Loucy (cell line): ENCODE measurements around the gene GPR17.

Experiments
- H2AFZ ChIP-seq: fragments of 200-600 bp; sonication (generic); 2 replicates; pipeline ENCODE4 v1.6.0; 2016; ENCODE audit warnings: antibody characterized with exemption, mild to moderate bottlenecking, low read length, moderate library complexity
- H3F3A ChIP-seq: fragments of 200-600 bp; 2 replicates; pipeline ENCODE4 v1.6.0; 2016; ENCODE audit warnings: antibody characterized with exemption, low read depth, mild to moderate bottlenecking
- H3K27me3 ChIP-seq: fragments of 200-600 bp; sonication (generic); 2 replicates; pipeline ENCODE4 v1.6.1; 2014; ENCODE audit warnings: low read length, mild to moderate bottlenecking; ENCODE audit not compliant: insufficient read depth, poor library complexity, severe bottlenecking
- H3K36me3 ChIP-seq: fragments of 200-600 bp; sonication (generic); 2 replicates; pipeline ENCODE4 v1.6.1; 2016; ENCODE audit warnings: low read length; ENCODE audit not compliant: insufficient read depth
- H3K4me1 ChIP-seq: fragments of 200-600 bp; sonication (generic); 2 replicates; pipeline ENCODE4 v1.5.1; 2014; ENCODE audit warnings: low read length, mild to moderate bottlenecking; ENCODE audit not compliant: insufficient read depth, poor library complexity, severe bottlenecking
- H3K4me2 ChIP-seq: fragments of 200-600 bp; sonication (generic); 2 replicates; pipeline ENCODE4 v1.6.0; 2014; ENCODE audit warnings: antibody characterized with exemption, low read length, low read depth, mild to moderate bottlenecking; ENCODE audit not compliant: poor library complexity, severe bottlenecking
- H3K4me3 ChIP-seq: fragments of 200-600 bp; sonication (generic); 2 replicates; pipeline ENCODE4 v1.5.1; 2014; ENCODE audit warnings: low read length, mild to moderate bottlenecking, mixed read lengths; ENCODE audit not compliant: poor library complexity, severe bottlenecking
- H3K79me2 ChIP-seq: fragments of 200-600 bp; sonication (generic); 2 replicates; pipeline ENCODE4 v1.6.1; 2014; ENCODE audit warnings: low read length; ENCODE audit not compliant: insufficient read depth
- H3K9ac ChIP-seq: fragments of 200-600 bp; sonication (generic); 2 replicates; pipeline ENCODE4 v1.6.0; 2014; ENCODE audit warnings: mild to moderate bottlenecking, low read depth, low read length, moderate library complexity; ENCODE audit not compliant: poor library complexity, severe bottlenecking
- H3K9me2 ChIP-seq: fragments of 200-600 bp; sonication (generic); replicated peaks from 2 replicates; pipeline ENCODE4 v1.6.1; 2016; ENCODE audit warnings: low read depth, low read length, mixed read lengths
- H3K9me3 ChIP-seq: fragments of 200-600 bp; sonication (generic); 2 replicates; pipeline ENCODE4 v1.6.1; 2014; ENCODE audit warnings: mild to moderate bottlenecking, antibody characterized with exemption, low read length, low read depth; ENCODE audit not compliant: insufficient read depth
- H4K20me1 ChIP-seq: fragments of 200-600 bp; sonication (generic); 2 replicates; pipeline ENCODE4 v1.6.0; 2014; ENCODE audit warnings: antibody characterized with exemption, low read length, mild to moderate bottlenecking; ENCODE audit not compliant: insufficient read depth, poor library complexity, severe bottlenecking
- CTCF ChIP-seq: fragments of 200-600 bp; sonication (generic); conservative IDR thresholded peaks from 2 replicates; pipeline ENCODE4 v1.5.1; 2014; ENCODE audit warnings: mild to moderate bottlenecking, antibody characterized with exemption, low read length
- EZH2phosphoT487 ChIP-seq: fragments of 200-600 bp; IDR thresholded peaks from 2 replicates; pipeline ENCODE4 v1.6.1; 2018; ENCODE audit warnings: antibody characterized with exemption, mild to moderate bottlenecking, moderate library complexity, borderline replicate concordance

GPR17 gene

GRCh38 chr2:127654084-127654837, 8.3 kb downstream of the GPR17 start:
- H3K9me2 ChIP-seq, result no peaks in the 10 kb centered on the region
- H3K36me3 ChIP-seq, result no peaks in the 10 kb centered on the region
- no peaks in the 10 kb centered on the region for H3K79me2 ChIP-seq
- H3K4me3 ChIP-seq, result no peak overlapping the region
- no peaks in the 10 kb centered on the region for H3K9me3 ChIP-seq
- no peaks in the 10 kb centered on the region for H3K27me3 ChIP-seq
- peaks cover 5% of the 10 kb centered on the region for H3K4me1 ChIP-seq
- no peak overlapping the region for H3K9ac ChIP-seq
- no peak for TF ChIP-seq CTCF
- no peak for TF ChIP-seq EZH2phosphoT487
- no peak overlapping the region for H2AFZ ChIP-seq
- H4K20me1 ChIP-seq, result no peaks in the 10 kb centered on the region
- H3F3A ChIP-seq, result no peaks in the 10 kb centered on the region
- no peak overlapping the region for H3K4me2 ChIP-seq

GRCh38 chr2:127654838-127655175, 8.9 kb downstream of the GPR17 start:
- Histone ChIP-seq H3F3A (no peaks in the 10 kb centered on the region), H3K4me3 (no peak overlapping the region), H3K36me3 (no peaks in the 10 kb centered on the region), H3K9me3 (no peaks in the 10 kb centered on the region), H3K27me3 (no peaks in the 10 kb centered on the region), H3K9me2 (no peaks in the 10 kb centered on the region), H2AFZ (no peak overlapping the region), H3K79me2 (no peaks in the 10 kb centered on the region), H3K4me1 (no peaks in the 10 kb centered on the region), H3K9ac (no peak overlapping the region), H3K4me2 (no peak overlapping the region), H4K20me1 (no peaks in the 10 kb centered on the region)
- no peak for TF ChIP-seq EZH2phosphoT487
- TF ChIP-seq CTCF, result no peak

GRCh38 chr2:127655209-127656073, 9.5 kb downstream of the GPR17 start:
- Histone ChIP-seq H3K4me3 (no peak overlapping the region), H2AFZ (no peak overlapping the region)
- no peak for TF ChIP-seq EZH2phosphoT487
- TF ChIP-seq CTCF, result no peak

More at GRCh38 chr2:127655209-127656073, 9.5 kb downstream of the GPR17 start:
- no peak overlapping the region for H3K4me2 ChIP-seq
- no peaks in the 10 kb centered on the region for H3K79me2 ChIP-seq
- no peaks in the 10 kb centered on the region for H3K27me3 ChIP-seq
- no peaks in the 10 kb centered on the region for H3K4me1 ChIP-seq
- H3K9ac ChIP-seq, result no peak overlapping the region
- no peaks in the 10 kb centered on the region for H3K9me2 ChIP-seq
- H3K36me3 ChIP-seq, result no peaks in the 10 kb centered on the region
- H3F3A ChIP-seq, result no peaks in the 10 kb centered on the region
- H4K20me1 ChIP-seq, result no peaks in the 10 kb centered on the region
- H3K9me3 ChIP-seq, result no peaks in the 10 kb centered on the region
